ENCODE data around the gene LY6G5C. TPM values are rescaled to one million over a fixed set of nuclear protein-coding genes. Genes with fewer than 3 reads are reported as not detected.
A peak's percentile ranks its signal among the peaks of the same experiment; 100 is the strongest.

LY6G5C gene
- total and polyA plus RNA-seq, 2 of the 13 experiments (the other 11 are each of a cell fraction or from before 2014, with no cell fraction given) = 0.33 to 0.55 TPM

DNA sequence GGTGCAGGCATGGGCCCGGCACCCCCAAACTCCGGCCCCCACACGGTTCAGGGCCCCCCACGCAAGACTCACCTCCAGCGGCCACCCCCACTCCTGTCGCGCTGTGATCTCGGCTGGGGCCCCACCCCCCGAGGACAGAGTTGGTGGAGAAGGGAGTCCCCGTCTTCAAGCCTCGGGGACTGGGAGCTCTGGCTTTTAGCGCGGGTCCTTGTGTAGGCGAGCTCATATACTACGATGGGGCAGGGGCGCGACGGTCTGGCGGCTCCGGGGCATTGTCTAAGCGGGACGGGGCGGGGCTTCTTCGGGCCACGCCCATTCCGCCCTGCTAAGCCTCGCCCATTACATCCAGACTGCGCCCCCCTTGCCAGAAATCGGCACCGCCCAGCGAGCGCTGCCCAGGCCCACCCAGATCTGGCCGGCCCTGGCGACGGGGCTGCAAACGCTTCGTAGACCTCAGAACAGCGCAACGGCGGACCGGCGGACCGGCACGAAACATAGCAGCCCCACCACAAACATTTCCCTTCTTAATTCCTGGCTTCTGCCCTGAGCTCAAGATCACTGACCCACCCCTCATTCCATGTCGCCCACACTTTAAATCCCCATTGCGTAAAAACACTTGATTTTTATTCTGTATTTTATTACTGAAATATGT is 49.2 kb upstream of the LY6G5C start (continued):
- TF ChIP-seq, protein P1, sequence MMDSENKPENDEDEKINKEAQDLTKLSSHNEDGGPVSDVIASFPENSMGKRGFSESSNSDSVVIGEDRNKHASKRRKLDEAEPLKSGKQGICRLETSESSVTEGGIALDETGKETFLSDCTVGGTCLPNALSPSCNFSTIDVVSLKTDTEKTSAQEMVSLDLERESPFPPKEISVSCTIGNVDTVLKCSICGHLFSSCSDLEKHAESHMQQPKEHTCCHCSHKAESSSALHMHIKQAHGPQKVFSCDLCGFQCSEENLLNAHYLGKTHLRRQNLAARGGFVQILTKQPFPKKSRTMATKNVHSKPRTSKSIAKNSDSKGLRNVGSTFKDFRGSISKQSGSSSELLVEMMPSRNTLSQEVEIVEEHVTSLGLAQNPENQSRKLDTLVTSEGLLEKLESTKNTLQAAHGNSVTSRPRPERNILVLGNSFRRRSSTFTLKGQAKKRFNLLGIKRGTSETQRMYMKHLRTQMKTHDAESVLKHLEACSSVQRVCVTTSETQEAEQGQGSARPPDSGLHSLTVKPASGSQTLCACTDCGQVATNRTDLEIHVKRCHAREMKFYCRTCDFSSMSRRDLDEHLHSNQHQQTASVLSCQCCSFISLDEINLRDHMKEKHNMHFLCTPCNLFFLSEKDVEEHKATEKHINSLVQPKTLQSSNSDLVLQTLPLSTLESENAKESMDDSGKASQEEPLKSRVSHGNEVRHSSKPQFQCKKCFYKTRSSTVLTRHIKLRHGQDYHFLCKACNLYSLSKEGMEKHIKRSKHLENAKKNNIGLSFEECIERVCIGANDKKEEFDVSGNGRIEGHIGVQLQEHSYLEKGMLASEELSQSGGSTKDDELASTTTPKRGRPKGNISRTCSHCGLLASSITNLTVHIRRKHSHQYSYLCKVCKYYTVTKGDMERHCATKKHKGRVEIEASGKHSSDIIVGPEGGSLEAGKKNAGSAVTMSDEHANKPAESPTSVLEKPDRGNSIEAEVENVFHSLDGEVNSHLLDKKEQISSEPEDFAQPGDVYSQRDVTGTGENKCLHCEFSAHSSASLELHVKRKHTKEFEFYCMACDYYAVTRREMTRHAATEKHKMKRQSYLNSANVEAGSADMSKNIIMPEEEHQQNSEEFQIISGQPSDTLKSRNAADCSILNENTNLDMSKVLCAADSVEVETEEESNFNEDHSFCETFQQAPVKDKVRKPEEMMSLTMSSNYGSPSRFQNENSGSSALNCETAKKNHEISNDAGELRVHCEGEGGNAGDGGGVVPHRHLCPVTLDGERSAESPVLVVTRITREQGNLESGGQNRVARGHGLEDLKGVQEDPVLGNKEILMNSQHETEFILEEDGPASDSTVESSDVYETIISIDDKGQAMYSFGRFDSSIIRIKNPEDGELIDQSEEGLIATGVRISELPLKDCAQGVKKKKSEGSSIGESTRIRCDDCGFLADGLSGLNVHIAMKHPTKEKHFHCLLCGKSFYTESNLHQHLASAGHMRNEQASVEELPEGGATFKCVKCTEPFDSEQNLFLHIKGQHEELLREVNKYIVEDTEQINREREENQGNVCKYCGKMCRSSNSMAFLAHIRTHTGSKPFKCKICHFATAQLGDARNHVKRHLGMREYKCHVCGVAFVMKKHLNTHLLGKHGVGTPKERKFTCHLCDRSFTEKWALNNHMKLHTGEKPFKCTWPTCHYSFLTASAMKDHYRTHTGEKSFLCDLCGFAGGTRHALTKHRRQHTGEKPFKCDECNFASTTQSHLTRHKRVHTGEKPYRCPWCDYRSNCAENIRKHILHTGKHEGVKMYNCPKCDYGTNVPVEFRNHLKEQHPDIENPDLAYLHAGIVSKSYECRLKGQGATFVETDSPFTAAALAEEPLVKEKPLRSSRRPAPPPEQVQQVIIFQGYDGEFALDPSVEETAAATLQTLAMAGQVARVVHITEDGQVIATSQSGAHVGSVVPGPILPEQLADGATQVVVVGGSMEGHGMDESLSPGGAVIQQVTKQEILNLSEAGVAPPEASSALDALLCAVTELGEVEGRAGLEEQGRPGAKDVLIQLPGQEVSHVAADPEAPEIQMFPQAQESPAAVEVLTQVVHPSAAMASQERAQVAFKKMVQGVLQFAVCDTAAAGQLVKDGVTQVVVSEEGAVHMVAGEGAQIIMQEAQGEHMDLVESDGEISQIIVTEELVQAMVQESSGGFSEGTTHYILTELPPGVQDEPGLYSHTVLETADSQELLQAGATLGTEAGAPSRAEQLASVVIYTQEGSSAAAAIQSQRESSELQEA (CRISPR knock-in tag; IDR thresholded peaks at IDR 0.05; ENCODE audit: not compliant biosample characterization) = no peak
- TF ChIP-seq ATM (IDR thresholded peaks at IDR 0.05; ENCODE audit: borderline replicate concordance) (no peak), ZNF205 (CRISPR knock-in tag; IDR thresholded peaks at IDR 0.05) (0 out of 2 replicates have a peak, but pooled peaks have one; percentile 12), ZKSCAN1 (IDR thresholded peaks at IDR 0.05; ENCODE audit: low read length) (no peak), BORCS8-MEF2B (CRISPR knock-in tag; IDR thresholded peaks at IDR 0.05) (peak; percentile 65; the same call in 1 of the 2 replicates), RFX5 (IDR thresholded peaks at IDR 0.05; ENCODE audit: low read depth, low read length) (no peak), DR1 (CRISPR knock-in tag; IDR thresholded peaks at IDR 0.05) (no peak), ZNF570 (CRISPR knock-in tag; IDR thresholded peaks at IDR 0.05; ENCODE audit: borderline replicate concordance) (no peak), ZNF33B (CRISPR knock-in tag; IDR thresholded peaks at IDR 0.05) (peak; percentile 34; the same call in 1 of the 2 replicates), ZNF446 (CRISPR knock-in tag; IDR thresholded peaks at IDR 0.05) (0 out of 2 replicates have a peak, but pooled peaks have one; percentile 74), ZNF615 (CRISPR knock-in tag; IDR thresholded peaks at IDR 0.05; ENCODE audit: borderline replicate concordance) (no peak), ZNF232 (CRISPR knock-in tag; IDR thresholded peaks at IDR 0.05; ENCODE audit: borderline replicate concordance) (no peak), MEF2D (CRISPR knock-in tag; IDR thresholded peaks at IDR 0.05) (peak; percentile 66; the same call in 1 of the 2 replicates)
- TF ChIP-seq, protein P2, sequence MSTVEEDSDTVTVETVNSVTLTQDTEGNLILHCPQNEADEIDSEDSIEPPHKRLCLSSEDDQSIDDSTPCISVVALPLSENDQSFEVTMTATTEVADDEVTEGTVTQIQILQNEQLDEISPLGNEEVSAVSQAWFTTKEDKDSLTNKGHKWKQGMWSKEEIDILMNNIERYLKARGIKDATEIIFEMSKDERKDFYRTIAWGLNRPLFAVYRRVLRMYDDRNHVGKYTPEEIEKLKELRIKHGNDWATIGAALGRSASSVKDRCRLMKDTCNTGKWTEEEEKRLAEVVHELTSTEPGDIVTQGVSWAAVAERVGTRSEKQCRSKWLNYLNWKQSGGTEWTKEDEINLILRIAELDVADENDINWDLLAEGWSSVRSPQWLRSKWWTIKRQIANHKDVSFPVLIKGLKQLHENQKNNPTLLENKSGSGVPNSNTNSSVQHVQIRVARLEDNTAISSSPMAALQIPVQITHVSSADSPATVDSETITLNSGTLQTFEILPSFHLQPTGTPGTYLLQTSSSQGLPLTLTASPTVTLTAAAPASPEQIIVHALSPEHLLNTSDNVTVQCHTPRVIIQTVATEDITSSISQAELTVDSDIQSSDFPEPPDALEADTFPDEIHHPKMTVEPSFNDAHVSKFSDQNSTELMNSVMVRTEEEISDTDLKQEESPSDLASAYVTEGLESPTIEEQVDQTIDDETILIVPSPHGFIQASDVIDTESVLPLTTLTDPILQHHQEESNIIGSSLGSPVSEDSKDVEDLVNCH (CRISPR knock-in tag; IDR thresholded peaks at IDR 0.05) = no peak
- TF ChIP-seq, protein P3, sequence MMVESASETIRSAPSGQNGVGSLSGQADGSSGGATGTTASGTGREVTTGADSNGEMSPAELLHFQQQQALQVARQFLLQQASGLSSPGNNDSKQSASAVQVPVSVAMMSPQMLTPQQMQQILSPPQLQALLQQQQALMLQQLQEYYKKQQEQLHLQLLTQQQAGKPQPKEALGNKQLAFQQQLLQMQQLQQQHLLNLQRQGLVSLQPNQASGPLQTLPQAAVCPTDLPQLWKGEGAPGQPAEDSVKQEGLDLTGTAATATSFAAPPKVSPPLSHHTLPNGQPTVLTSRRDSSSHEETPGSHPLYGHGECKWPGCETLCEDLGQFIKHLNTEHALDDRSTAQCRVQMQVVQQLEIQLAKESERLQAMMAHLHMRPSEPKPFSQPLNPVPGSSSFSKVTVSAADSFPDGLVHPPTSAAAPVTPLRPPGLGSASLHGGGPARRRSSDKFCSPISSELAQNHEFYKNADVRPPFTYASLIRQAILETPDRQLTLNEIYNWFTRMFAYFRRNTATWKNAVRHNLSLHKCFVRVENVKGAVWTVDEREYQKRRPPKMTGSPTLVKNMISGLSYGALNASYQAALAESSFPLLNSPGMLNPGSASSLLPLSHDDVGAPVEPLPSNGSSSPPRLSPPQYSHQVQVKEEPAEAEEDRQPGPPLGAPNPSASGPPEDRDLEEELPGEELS (CRISPR knock-in tag; IDR thresholded peaks at IDR 0.05) = 0 out of 2 replicates have a peak, but pooled peaks have one; percentile 11
